Measurements from ENCODE around the gene GHR. TPM values are rescaled to one million over a fixed set of nuclear protein-coding genes. Genes with fewer than 3 reads are reported as not detected.
"Not testable (repeated sequence)": the region's sequence is repeated elsewhere in the genome, so short reads cannot be mapped to it uniquely, and the experiment has no call there.

GHR gene
- polyA plus RNA-seq, 1 donor from 2014 or later = 0.31 TPM

- not testable (repeated sequence) for H3K9me3 ChIP-seq (ENCODE audit: low read length); H3K79me2 ChIP-seq (replicated peaks; ENCODE audit: insufficient read depth, low read length); H3K4me3 ChIP-seq (ENCODE audit: low read length); H3F3A ChIP-seq (ENCODE audit: insufficient read depth, low read length, poor library complexity, severe bottlenecking); H3K9me2 ChIP-seq (ENCODE audit: insufficient read depth, low read length); H3K36me3 ChIP-seq (ENCODE audit: insufficient read depth, low read length); H2AFZ ChIP-seq (ENCODE audit: low read depth, low read length); H3K27me3 ChIP-seq (ENCODE audit: insufficient read depth, low read depth, low read length); H3K9ac ChIP-seq (ENCODE audit: low read length); H3K4me2 ChIP-seq (ENCODE audit: low read length); H4K20me1 ChIP-seq (ENCODE audit: insufficient read depth); H3K27ac ChIP-seq (ENCODE audit: low read length)
Measured at GRCh38 chr5:42578901-42579300, 155.7 kb downstream of the GHR start.

GRCh38 chr5:42579320-42579719, 156.1 kb downstream of the GHR start:
- no peaks in the 10 kb centered on the region for H3K9me3 ChIP-seq (ENCODE audit: low read length)
- H3K79me2 ChIP-seq (replicated peaks; ENCODE audit: insufficient read depth, low read length) = no peaks in the 10 kb centered on the region
- TF ChIP-seq REST (IDR thresholded peaks at IDR 0.05; ENCODE audit: borderline replicate concordance) (peak; percentile 21), EP300 (conservative IDR thresholded peaks at IDR 0.05; ENCODE audit: poor library complexity, severe bottlenecking) (peak; percentile 18), POLR2AphosphoS5 (IDR thresholded peaks at IDR 0.05) (peak; percentile 71), RAD21 (conservative IDR thresholded peaks at IDR 0.05) (no peak)
- H3K9ac ChIP-seq (ENCODE audit: low read length) = no peak overlapping the region
- H3K4me2 ChIP-seq (ENCODE audit: low read length) = peak overlapping the region; percentile 11
- no peaks in the 10 kb centered on the region for H3K9me2 ChIP-seq (ENCODE audit: insufficient read depth, low read length)
- no peaks in the 10 kb centered on the region for H3K27me3 ChIP-seq (ENCODE audit: insufficient read depth, low read depth, low read length)
- no peaks in the 10 kb centered on the region for H3K36me3 ChIP-seq (ENCODE audit: insufficient read depth, low read length)
- no peak overlapping the region for H3K4me3 ChIP-seq (ENCODE audit: low read length)
- H3F3A ChIP-seq (ENCODE audit: insufficient read depth, low read length, poor library complexity, severe bottlenecking) = no peaks in the 10 kb centered on the region
- H4K20me1 ChIP-seq (ENCODE audit: insufficient read depth) = no peaks in the 10 kb centered on the region
- H2AFZ ChIP-seq (ENCODE audit: low read depth, low read length) = no peak overlapping the region
- H3K27ac ChIP-seq (ENCODE audit: low read length) = no peak overlapping the region

GRCh38 chr5:42581845-42582244, 158.6 kb downstream of the GHR start:
- Histone ChIP-seq H3K79me2 (replicated peaks; ENCODE audit: insufficient read depth, low read length) (no peaks in the 10 kb centered on the region), H3K4me2 (ENCODE audit: low read length) (no peak overlapping the region), H4K20me1 (ENCODE audit: insufficient read depth) (no peaks in the 10 kb centered on the region), H3K4me3 (ENCODE audit: low read length) (no peak overlapping the region), H3K27ac (ENCODE audit: low read length) (no peak overlapping the region), H2AFZ (ENCODE audit: low read depth, low read length) (no peak overlapping the region), H3K9ac (ENCODE audit: low read length) (no peak overlapping the region), H3K36me3 (ENCODE audit: insufficient read depth, low read length) (no peaks in the 10 kb centered on the region), H3K9me2 (ENCODE audit: insufficient read depth, low read length) (no peaks in the 10 kb centered on the region), H3K27me3 (ENCODE audit: insufficient read depth, low read depth, low read length) (no peaks in the 10 kb centered on the region), H3F3A (ENCODE audit: insufficient read depth, low read length, poor library complexity, severe bottlenecking) (no peaks in the 10 kb centered on the region), H3K9me3 (ENCODE audit: low read length) (no peaks in the 10 kb centered on the region)
- no peak for TF ChIP-seq REST (IDR thresholded peaks at IDR 0.05; ENCODE audit: borderline replicate concordance)
- TF ChIP-seq RAD21 (conservative IDR thresholded peaks at IDR 0.05) = no peak
- no peak for TF ChIP-seq POLR2AphosphoS5 (IDR thresholded peaks at IDR 0.05)
- no peak for TF ChIP-seq SMC3 (conservative IDR thresholded peaks at IDR 0.05; ENCODE audit: poor library complexity)
- TF ChIP-seq EP300 (conservative IDR thresholded peaks at IDR 0.05; ENCODE audit: poor library complexity, severe bottlenecking) = no peak
- TF ChIP-seq TAF1 (IDR thresholded peaks at IDR 0.05; ENCODE audit: low read depth) = no peak

Measured in neural cell (in vitro differentiated cells).